ENCODE results near the gene FAM98B.

DNA sequence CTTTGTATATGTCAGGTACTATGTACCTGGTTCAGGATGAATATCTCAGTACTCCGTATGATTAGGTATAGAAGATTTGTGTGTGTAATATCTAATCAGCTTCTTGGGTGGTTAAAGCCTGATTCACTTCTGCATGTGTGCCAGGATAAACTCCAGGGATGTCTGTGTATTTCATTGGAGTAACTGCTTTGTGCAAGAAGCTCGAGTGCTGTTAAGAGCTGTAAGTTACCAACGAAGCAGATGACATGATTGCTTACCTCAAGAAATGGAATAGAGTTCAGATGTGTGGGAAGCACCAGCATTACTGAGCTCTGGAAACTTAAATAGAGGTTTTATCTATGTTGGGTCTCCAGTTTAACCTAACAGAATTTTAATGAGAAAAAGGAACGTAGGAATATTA, 23.7 kb downstream of the FAM98B start:
- TF ChIP-seq, protein P1, sequence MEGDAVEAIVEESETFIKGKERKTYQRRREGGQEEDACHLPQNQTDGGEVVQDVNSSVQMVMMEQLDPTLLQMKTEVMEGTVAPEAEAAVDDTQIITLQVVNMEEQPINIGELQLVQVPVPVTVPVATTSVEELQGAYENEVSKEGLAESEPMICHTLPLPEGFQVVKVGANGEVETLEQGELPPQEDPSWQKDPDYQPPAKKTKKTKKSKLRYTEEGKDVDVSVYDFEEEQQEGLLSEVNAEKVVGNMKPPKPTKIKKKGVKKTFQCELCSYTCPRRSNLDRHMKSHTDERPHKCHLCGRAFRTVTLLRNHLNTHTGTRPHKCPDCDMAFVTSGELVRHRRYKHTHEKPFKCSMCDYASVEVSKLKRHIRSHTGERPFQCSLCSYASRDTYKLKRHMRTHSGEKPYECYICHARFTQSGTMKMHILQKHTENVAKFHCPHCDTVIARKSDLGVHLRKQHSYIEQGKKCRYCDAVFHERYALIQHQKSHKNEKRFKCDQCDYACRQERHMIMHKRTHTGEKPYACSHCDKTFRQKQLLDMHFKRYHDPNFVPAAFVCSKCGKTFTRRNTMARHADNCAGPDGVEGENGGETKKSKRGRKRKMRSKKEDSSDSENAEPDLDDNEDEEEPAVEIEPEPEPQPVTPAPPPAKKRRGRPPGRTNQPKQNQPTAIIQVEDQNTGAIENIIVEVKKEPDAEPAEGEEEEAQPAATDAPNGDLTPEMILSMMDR (IDR thresholded peaks at IDR 0.05) = no peak
- TF ChIP-seq POLR2A (IDR thresholded peaks at IDR 0.05) (no peak), EP300 (IDR thresholded peaks at IDR 0.05; ENCODE audit: low read depth) (no peak), POLR2AphosphoS5 (IDR thresholded peaks at IDR 0.05) (no peak)
